Prostate gland (tissue), 2 donors: ENCODE data around the gene RPLP2.

Source experiments
- CTCF ChIP-seq, 4 experiments: fragments of 200-600 bp in 2 of 4; fragments of 450-650 bp in 2 of 4; sonication (generic) in 2 of 4; IDR thresholded peaks; 1 replicate in 3 of 4; 2 replicates in 1 of 4; pipeline ENCODE4 v1.5.1; 2016 to 2019; ENCODE audit warnings: antibody characterized with exemption in 4 of 4, mild to moderate bottlenecking in 2 of 4, moderate library complexity in 2 of 4
- POLR2A ChIP-seq: fragments of 450-650 bp; IDR thresholded peaks from one replicate; pipeline ENCODE4 v1.6.1; 2016; ENCODE audit warnings: antibody characterized with exemption, mild to moderate bottlenecking
- POLR2AphosphoS5 ChIP-seq: sonication (generic); formaldehyde crosslinking; IDR thresholded peaks from one replicate; pipeline ENCODE4 v1.6.1; 2017; ENCODE audit warnings: antibody characterized with exemption

- no peak for TF ChIP-seq POLR2A
- no peak for TF ChIP-seq POLR2AphosphoS5
- no peak for TF ChIP-seq CTCF (IDR thresholded peaks at IDR 0.05)
Measured at GRCh38 chr11:760236-760635, 49.5 kb upstream of the RPLP2 start.
